ENCODE results near the gene CDS2.

The CDS2 gene

DNA sequence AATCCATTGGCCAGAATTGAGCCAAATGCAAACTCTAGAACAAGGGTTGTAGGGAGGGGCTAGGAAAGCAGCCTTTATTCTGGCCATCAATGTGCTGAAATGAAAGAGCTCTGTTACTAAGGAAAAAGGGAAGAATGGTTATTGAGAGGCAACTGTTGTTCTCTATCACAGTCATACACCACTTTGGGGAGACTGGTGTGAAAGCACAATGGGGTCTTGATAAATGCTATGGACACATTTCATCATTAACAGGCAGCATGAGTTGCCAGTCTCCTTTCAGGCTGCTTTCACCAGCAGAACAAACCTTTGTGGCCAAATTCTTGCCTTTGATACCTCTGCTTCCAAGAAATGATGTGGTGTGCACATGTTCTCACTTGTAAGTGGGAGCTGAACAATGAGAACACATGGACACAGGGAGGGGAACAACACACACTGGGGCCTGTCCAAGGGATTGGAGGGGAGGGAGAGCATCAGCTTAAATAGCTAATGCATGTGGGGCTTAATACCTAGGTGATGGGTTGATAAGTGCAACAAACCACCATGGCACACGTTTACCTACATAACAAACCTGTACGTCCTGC, 86.2 kb downstream of the CDS2 start:
- no peak for DNase-seq (ENCODE audit: low spot score)
- TF ChIP-seq, protein P1, sequence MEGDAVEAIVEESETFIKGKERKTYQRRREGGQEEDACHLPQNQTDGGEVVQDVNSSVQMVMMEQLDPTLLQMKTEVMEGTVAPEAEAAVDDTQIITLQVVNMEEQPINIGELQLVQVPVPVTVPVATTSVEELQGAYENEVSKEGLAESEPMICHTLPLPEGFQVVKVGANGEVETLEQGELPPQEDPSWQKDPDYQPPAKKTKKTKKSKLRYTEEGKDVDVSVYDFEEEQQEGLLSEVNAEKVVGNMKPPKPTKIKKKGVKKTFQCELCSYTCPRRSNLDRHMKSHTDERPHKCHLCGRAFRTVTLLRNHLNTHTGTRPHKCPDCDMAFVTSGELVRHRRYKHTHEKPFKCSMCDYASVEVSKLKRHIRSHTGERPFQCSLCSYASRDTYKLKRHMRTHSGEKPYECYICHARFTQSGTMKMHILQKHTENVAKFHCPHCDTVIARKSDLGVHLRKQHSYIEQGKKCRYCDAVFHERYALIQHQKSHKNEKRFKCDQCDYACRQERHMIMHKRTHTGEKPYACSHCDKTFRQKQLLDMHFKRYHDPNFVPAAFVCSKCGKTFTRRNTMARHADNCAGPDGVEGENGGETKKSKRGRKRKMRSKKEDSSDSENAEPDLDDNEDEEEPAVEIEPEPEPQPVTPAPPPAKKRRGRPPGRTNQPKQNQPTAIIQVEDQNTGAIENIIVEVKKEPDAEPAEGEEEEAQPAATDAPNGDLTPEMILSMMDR (IDR thresholded peaks at IDR 0.05; ENCODE audit: extremely low read depth, missing control alignments): no peak

GRCh38 chr20:5214826-5215225, 88.0 kb downstream of the CDS2 start:
- no peak for DNase-seq (ENCODE audit: low spot score)
- TF ChIP-seq, protein P1 (IDR thresholded peaks at IDR 0.05; ENCODE audit: extremely low read depth, missing control alignments): no peak

- no peak for DNase-seq (ENCODE audit: low spot score)
- TF ChIP-seq, protein P1 (IDR thresholded peaks at IDR 0.05; ENCODE audit: extremely low read depth, missing control alignments): no peak
Measured at GRCh38 chr20:5215672-5216304, 89.0 kb downstream of the CDS2 start.

DNA sequence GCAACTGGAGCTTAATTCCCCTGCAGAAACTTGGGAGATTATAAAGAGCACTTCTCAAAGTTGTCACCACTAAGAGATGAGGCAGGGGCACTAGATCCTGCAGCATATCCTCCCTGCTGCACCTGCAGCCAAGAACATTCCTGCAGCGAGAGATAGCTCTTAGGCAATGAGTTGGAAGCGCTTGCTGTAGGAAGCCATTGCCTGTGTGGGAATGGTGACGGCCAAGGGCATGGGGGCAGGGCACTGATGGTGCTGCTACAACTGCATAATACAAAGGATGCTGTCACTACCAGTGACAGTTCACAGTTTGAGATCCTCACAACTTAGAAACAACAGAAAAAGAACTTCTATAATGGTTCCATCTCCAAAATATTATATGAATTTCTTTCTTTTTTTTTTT, 89.9 kb downstream of the CDS2 start:
- TF ChIP-seq, protein P1 (IDR thresholded peaks at IDR 0.05; ENCODE audit: extremely low read depth, missing control alignments): no peak
- DNase-seq (ENCODE audit: low spot score): no peak

DNA sequence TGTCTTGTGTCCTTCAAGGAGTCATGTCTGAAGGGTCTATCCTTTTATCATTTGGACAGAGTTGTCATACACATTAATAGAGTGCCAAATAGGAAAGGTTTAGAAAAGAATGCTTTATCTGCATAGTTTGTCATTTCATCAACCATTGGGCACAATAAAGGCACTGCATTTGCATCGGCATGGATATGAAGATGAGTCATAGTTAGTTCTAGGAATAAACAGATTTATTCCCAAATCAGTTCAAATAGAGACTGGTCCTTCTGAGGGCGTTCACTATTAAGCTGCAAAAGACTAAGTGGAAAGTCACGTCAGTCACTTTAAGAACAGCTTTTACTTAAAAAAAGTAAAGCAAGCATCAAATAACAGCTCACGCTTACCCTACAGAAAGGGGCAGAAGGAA, 90.8 kb downstream of the CDS2 start:
- no peak for DNase-seq (ENCODE audit: low spot score)
- TF ChIP-seq, protein P1 (IDR thresholded peaks at IDR 0.05; ENCODE audit: extremely low read depth, missing control alignments): no peak

DNA sequence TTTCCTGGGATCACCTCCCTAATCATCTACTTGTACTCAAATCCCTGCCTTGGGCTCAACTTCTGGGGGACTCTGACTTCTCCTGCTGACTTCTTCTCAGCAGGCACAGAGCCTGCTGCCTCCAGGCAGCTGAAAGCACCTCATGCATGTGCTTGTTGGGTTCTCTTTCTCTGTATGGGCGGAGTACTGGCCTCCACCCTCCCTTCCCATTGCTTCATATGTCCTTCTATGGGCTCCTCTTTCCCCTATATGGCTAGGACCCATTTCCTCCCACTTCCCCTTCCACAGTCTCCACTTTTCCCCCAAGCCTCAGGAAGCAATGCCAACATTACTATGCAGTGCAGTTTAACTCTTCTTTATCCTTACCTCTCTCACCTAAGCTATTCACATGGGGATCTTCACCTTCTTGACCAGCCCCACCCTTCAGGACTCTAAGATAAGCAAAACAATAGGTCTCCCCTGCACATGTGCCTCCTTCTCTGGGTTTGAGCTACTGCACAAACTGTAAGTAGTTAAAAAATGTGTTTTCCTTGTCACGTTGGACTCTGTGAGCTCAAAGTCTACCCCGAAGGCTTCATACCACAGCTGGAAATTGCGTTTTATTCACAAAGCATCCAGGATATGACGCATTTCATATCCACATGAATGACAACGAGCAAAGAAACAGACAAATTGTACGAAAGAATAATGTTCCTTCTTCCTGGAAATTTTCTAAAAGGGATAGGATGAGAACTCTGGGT, 93.7 kb downstream of the CDS2 start:
- TF ChIP-seq, protein P1 (IDR thresholded peaks at IDR 0.05; ENCODE audit: extremely low read depth, missing control alignments): no peak
- no peak for DNase-seq (ENCODE audit: low spot score)

GRCh38 chr20:5221061-5221430, 94.2 kb downstream of the CDS2 start:
- no peak for DNase-seq (ENCODE audit: low spot score)
- TF ChIP-seq, protein P1 (IDR thresholded peaks at IDR 0.05; ENCODE audit: extremely low read depth, missing control alignments): no peak
